ENCODE measurements around the gene KLF13.

DNA sequence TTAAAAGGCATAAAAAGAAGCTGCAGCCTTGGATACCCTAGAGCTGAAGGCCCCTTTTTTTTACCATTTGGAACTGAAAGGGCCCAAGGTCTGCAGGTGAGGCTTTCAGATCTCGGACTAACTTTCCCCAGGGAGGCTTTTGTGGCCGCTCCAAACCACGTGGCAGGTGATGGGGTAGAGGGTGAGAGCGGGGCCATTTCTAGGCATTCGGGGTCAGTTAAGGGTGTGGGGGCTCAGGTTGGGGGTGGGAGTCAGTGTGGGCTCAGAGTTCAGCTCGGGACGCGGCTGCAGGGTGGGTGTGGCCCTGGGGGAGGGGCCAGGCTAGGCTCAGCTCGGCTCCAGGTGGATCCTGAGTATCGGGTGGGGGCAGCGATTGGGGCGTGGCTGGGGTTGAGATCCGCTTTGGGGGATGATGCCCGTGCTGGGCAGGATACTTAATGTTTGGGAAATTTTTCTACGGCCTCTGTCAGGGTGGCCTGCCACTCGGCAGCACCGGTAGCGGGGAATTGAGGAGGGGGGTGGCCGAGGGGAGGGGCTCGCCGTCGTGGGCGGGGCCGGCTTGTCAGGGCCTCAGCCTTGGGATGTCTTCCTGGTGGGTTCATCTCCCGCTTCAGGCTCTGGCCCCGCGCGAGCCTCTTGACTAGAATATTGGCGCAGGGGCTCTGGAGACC is 2.5 kb downstream of the KLF13 start:
- TF ChIP-seq, protein P1, sequence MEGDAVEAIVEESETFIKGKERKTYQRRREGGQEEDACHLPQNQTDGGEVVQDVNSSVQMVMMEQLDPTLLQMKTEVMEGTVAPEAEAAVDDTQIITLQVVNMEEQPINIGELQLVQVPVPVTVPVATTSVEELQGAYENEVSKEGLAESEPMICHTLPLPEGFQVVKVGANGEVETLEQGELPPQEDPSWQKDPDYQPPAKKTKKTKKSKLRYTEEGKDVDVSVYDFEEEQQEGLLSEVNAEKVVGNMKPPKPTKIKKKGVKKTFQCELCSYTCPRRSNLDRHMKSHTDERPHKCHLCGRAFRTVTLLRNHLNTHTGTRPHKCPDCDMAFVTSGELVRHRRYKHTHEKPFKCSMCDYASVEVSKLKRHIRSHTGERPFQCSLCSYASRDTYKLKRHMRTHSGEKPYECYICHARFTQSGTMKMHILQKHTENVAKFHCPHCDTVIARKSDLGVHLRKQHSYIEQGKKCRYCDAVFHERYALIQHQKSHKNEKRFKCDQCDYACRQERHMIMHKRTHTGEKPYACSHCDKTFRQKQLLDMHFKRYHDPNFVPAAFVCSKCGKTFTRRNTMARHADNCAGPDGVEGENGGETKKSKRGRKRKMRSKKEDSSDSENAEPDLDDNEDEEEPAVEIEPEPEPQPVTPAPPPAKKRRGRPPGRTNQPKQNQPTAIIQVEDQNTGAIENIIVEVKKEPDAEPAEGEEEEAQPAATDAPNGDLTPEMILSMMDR (IDR thresholded peaks at IDR 0.05; ENCODE audit: low read depth, low read length): no peak
- TF ChIP-seq POLR2A (IDR thresholded peaks at IDR 0.05; ENCODE audit: extremely low read depth, insufficient read length): no peak
